ENCODE results near the gene RIC1.

The RIC1 gene

DNA sequence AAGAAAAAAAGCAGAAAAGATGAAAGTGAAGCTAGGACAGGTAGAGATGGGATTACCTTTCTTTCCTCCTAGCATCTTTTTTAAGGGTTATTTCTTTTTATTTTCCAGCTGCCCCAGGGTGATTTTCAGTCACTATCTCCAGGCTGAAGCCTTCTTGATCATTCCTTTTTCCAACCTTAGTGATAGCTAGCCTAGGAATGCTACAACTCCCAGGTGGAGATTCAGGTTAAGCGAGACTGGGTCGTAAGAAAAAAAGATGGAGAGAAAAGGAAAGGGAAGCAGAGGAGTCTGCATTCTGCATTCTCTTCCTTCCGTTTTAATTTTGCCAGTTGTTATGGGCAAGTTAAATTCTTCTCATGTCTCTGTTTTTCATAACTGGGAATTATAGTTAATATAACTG is 36.7 kb upstream of the RIC1 start:
- Histone ChIP-seq H3K36me3 (peaks cover 0 to 10% (median 0%) of the 10 kb centered on the region in 11 experiments; a peak in 4 of 22 replicates), H3K4me3 (no peak overlapping the region), H3K27me3 (no peaks in the 10 kb centered on the region), H4K20me1 (no peaks in the 10 kb centered on the region), H3K27ac (peak overlapping the region in 8 of 11 experiments; percentile 11 to 86 (median 76); a peak in 10 of 22 replicates), H3K4me1 (peaks cover 59 to 95% (median 70%) of the 10 kb centered on the region in 10 experiments), H3K4me2 (peak overlapping the region in 8 of 11 experiments; percentile 8 to 82 (median 52); a peak in 10 of 22 replicates), H3K9ac (no peak overlapping the region), H3K9me3 (replicated peaks in 1 of 11) (no peaks in the 10 kb centered on the region)
- no peak for TF ChIP-seq Cebpa-rat (IDR thresholded peaks at IDR 0.05)

GRCh38 chr9:5592904-5593303 is 36.0 kb upstream of the RIC1 start:
- Histone ChIP-seq H3K27ac (peak overlapping the region; percentile 16 to 86 (median 76); a peak in 21 of 22 replicates), H3K4me3 (no peak overlapping the region), H4K20me1 (no peaks in the 10 kb centered on the region), H3K4me2 (peak overlapping the region in 10 of 11 experiments; percentile 48 to 82 (median 73); a peak in 18 of 22 replicates), H3K36me3 (peaks cover 0 to 10% (median 4%) of the 10 kb centered on the region in 11 experiments; a peak in 5 of 22 replicates), H3K9me3 (replicated peaks in 1 of 11) (no peaks in the 10 kb centered on the region), H3K27me3 (no peaks in the 10 kb centered on the region), H3K9ac (peak overlapping the region in 6 of 11 experiments; percentile 46 to 66 (median 58); a peak in 7 of 22 replicates), H3K4me1 (peaks cover 56 to 88% (median 70%) of the 10 kb centered on the region in 10 experiments)
- no peak for TF ChIP-seq Cebpa-rat (IDR thresholded peaks at IDR 0.05)

DNA sequence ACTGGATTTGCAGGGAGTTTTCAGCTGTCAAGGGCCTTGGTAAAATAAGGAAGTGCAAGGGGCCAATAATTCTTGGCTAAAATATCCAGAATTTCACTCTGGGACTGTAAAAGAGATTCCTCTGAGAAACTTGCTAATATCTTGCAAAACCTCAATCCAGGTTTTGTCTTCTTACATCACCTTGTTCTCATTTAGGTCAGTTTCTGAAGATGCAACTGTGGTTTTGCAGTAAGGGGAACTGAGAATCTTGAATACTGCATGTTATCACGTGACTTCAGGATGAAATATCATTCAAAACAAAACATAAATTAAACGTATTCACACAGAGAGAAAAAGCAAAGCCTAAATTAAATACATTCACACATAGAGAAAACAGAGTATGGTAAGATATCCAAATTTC is 35.0 kb upstream of the RIC1 start:
- H3K4me1 ChIP-seq: peaks cover 56 to 82% (median 70%) of the 10 kb centered on the region in 10 experiments
- H3K4me3 ChIP-seq: no peak overlapping the region
- peak overlapping the region; percentile 16 to 86 (median 76); a peak in 21 of 22 replicates for H3K27ac ChIP-seq
- peak in 4 of 11 experiments; percentile 29 to 87 (median 76); a peak in 5 of 22 replicates for TF ChIP-seq Cebpa-rat (IDR thresholded peaks at IDR 0.05)
- H3K36me3 ChIP-seq: peaks cover 0 to 17% (median 7%) of the 10 kb centered on the region in 11 experiments; a peak in 7 of 22 replicates
- H4K20me1 ChIP-seq: no peaks in the 10 kb centered on the region
- peak overlapping the region; percentile 32 to 82 (median 72) for H3K4me2 ChIP-seq
- H3K9ac ChIP-seq: peak overlapping the region in 7 of 11 experiments; percentile 36 to 66 (median 57); a peak in 9 of 22 replicates
- peaks cover 0 to 4% (median 0%) of the 10 kb centered on the region in 11 experiments; a peak in 6 of 22 replicates for H3K9me3 ChIP-seq (replicated peaks in 1 of 11)
- H3K27me3 ChIP-seq: no peaks in the 10 kb centered on the region

- Histone ChIP-seq H3K4me2 (peak overlapping the region; percentile 47 to 77 (median 66)), H3K4me3 (no peak overlapping the region), H3K9ac (peak overlapping the region in 9 of 11 experiments; percentile 4 to 50 (median 21); a peak in 6 of 22 replicates), H3K27ac (peak overlapping the region; percentile 16 to 86 (median 55); a peak in 20 of 22 replicates), H3K4me1 (peaks cover 48 to 69% (median 55%) of the 10 kb centered on the region in 10 experiments), H3K36me3 (peaks cover 0 to 26% (median 12%) of the 10 kb centered on the region in 11 experiments; a peak in 8 of 22 replicates), H3K9me3 (replicated peaks in 1 of 11) (peaks cover 0 to 8% (median 0%) of the 10 kb centered on the region in 11 experiments; a peak in 7 of 22 replicates), H3K27me3 (no peaks in the 10 kb centered on the region), H4K20me1 (no peaks in the 10 kb centered on the region)
- TF ChIP-seq Cebpa-rat (IDR thresholded peaks at IDR 0.05): no peak
Observed at GRCh38 chr9:5596173-5596572, 32.7 kb upstream of the RIC1 start.

- H3K4me2 ChIP-seq: peak overlapping the region; percentile 18 to 67 (median 57)
- H3K4me3 ChIP-seq: peak overlapping the region in 3 of 10 experiments; percentile 5 to 17 (median 5); a peak in 2 of 20 replicates
Observed at GRCh38 chr9:5608298-5609225, 20.3 kb upstream of the RIC1 start.

GRCh38 chr9:5609226-5609596 is 19.7 kb upstream of the RIC1 start:
- peaks cover 0 to 8% (median 0%) of the 10 kb centered on the region in 11 experiments; a peak in 2 of 22 replicates for H4K20me1 ChIP-seq
- TF ChIP-seq Cebpa-rat (IDR thresholded peaks at IDR 0.05): no peak
- H3K9me3 ChIP-seq (replicated peaks in 1 of 11): peaks cover 8 to 20% (median 13%) of the 10 kb centered on the region in 11 experiments; a peak in 21 of 22 replicates
- H3K27ac ChIP-seq: peak overlapping the region in 7 of 11 experiments; percentile 12 to 54 (median 38); a peak in 11 of 22 replicates
- H3K36me3 ChIP-seq: peaks cover 3 to 18% (median 13%) of the 10 kb centered on the region in 11 experiments; a peak in 12 of 22 replicates
- no peaks in the 10 kb centered on the region for H3K27me3 ChIP-seq
- peak overlapping the region; percentile 18 to 67 (median 57) for H3K4me2 ChIP-seq
- H3K9ac ChIP-seq: peak overlapping the region in 5 of 11 experiments; percentile 19 to 44 (median 35); a peak in 3 of 22 replicates
- H3K4me1 ChIP-seq: peaks cover 0 to 38% (median 21%) of the 10 kb centered on the region in 10 experiments; a peak in 19 of 20 replicates
- peak overlapping the region in 1 of 10 experiments; percentile 17; a peak in 1 of 20 replicates for H3K4me3 ChIP-seq

More at GRCh38 chr9:5608298-5609225, 20.3 kb upstream of the RIC1 start:
- Histone ChIP-seq H3K9me3 (replicated peaks in 1 of 11) (peaks cover 8 to 20% (median 13%) of the 10 kb centered on the region in 11 experiments; a peak in 21 of 22 replicates), H3K4me1 (peaks cover 0 to 32% (median 20%) of the 10 kb centered on the region in 10 experiments; a peak in 19 of 20 replicates), H4K20me1 (peaks cover 0 to 8% (median 0%) of the 10 kb centered on the region in 11 experiments; a peak in 2 of 22 replicates), H3K9ac (peak overlapping the region in 6 of 11 experiments; percentile 5 to 44 (median 29); a peak in 4 of 22 replicates), H3K27ac (peak overlapping the region in 7 of 11 experiments; percentile 12 to 54 (median 38); a peak in 12 of 22 replicates), H3K36me3 (peaks cover 3 to 18% (median 11%) of the 10 kb centered on the region in 11 experiments; a peak in 12 of 22 replicates), H3K27me3 (no peaks in the 10 kb centered on the region)
- no peak for TF ChIP-seq Cebpa-rat (IDR thresholded peaks at IDR 0.05)

- H3K9me3 ChIP-seq (replicated peaks in 1 of 11): peaks cover 8 to 22% (median 13%) of the 10 kb centered on the region in 11 experiments; a peak in 21 of 22 replicates
- H3K9ac ChIP-seq: no peak overlapping the region
- H4K20me1 ChIP-seq: peaks cover 0 to 8% (median 0%) of the 10 kb centered on the region in 11 experiments; a peak in 2 of 22 replicates
- H3K4me3 ChIP-seq: no peak overlapping the region
- no peak overlapping the region for H3K27ac ChIP-seq
- H3K4me1 ChIP-seq: peaks cover 0 to 51% (median 21%) of the 10 kb centered on the region in 10 experiments; a peak in 19 of 20 replicates
- H3K36me3 ChIP-seq: peaks cover 3 to 22% (median 14%) of the 10 kb centered on the region in 11 experiments; a peak in 12 of 22 replicates
- H3K27me3 ChIP-seq: no peaks in the 10 kb centered on the region
- no peak overlapping the region for H3K4me2 ChIP-seq
- TF ChIP-seq Cebpa-rat (IDR thresholded peaks at IDR 0.05): no peak
Observed at GRCh38 chr9:5610491-5610890, 18.4 kb upstream of the RIC1 start.

Data from BLaER1 treated with 17β-estradiol and CSF1 and Interleukin-3, amounts not matched to agents 10 nM and 100 nM (cell line).